Central memory CD8-positive, alpha-beta T cell (primary cell): Measurements from ENCODE around the gene STX16.

Source experiments
- ATAC-seq: fragments of 150-1000 bp; cut with Tn5 transposase; replicated peaks from 2 replicates; pipeline ENCODE4 v1.10.0; 2022; ENCODE audit warnings: mild to moderate bottlenecking, moderate FRiP score, moderate number of reproducible peaks; ENCODE audit not compliant: poor library complexity, severe bottlenecking; ENCODE audit errors: extremely low read depth
- DNase-seq, 2 donors: peaks; one replicate each; pipeline ENCODE4 v3.0.0; 2021; ENCODE audit warnings: low spot score in 2 of 2
- H3K27ac Mint-ChIP-seq: one replicate; pipeline ENCODE4 v1.8.0; 2022; ENCODE audit warnings: low read depth, mild to moderate bottlenecking, moderate library complexity, mixed read lengths
- H3K27me3 Mint-ChIP-seq: one replicate; pipeline ENCODE4 v1.8.0; 2022; ENCODE audit warnings: mixed read lengths
- H3K36me3 Mint-ChIP-seq: one replicate; pipeline ENCODE4 v1.8.0; 2022; ENCODE audit warnings: mild to moderate bottlenecking, moderate library complexity, mixed read lengths; ENCODE audit not compliant: insufficient read depth
- H3K4me1 Mint-ChIP-seq: one replicate; pipeline ENCODE4 v1.8.0; 2022; ENCODE audit warnings: mixed read lengths
- H3K4me3 Mint-ChIP-seq: one replicate; pipeline ENCODE4 v1.8.0; 2022; ENCODE audit warnings: mild to moderate bottlenecking, moderate library complexity, mixed read lengths
- H3K9me3 Mint-ChIP-seq: one replicate; pipeline ENCODE4 v1.8.0; 2022; ENCODE audit warnings: mixed read lengths

The STX16 gene

DNA sequence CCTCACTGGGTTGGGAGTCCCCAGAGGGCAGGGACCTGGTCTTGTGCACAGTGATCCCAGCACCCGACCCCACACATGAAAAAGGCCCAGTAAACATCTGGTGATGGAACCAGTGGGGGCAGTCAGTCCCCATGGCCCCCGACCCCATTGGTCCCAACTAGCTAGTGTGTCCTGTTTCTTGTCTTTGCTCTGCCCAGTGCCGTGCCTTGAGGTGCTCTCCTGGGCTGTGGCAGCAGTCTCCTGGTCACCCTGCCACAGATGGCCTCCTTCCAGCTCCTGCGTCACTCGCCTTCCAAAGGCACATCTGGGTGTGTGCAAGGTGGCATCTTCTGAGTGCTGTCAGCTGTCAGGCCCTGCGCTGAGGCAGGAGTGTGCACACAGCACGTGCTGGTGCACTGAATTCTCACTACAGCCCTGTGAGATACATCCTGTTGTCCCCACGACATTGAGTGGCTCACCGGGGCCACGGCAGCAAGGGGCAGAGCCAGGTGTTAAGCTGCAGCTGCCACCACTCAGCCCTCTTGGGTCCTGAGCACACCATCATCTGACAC, 45.4 kb downstream of the STX16 start:
- H3K9me3 Mint-ChIP-seq, result no peaks in the 10 kb centered on the region
- ATAC-seq (no peak), DNase-seq (no peak)
- no peak overlapping the region for H3K4me3 Mint-ChIP-seq
- no peak overlapping the region for H3K27ac Mint-ChIP-seq
- no peaks in the 10 kb centered on the region for H3K27me3 Mint-ChIP-seq
- H3K36me3 Mint-ChIP-seq, result peaks cover 11% of the 10 kb centered on the region
- peaks cover 8% of the 10 kb centered on the region for H3K4me1 Mint-ChIP-seq

DNA sequence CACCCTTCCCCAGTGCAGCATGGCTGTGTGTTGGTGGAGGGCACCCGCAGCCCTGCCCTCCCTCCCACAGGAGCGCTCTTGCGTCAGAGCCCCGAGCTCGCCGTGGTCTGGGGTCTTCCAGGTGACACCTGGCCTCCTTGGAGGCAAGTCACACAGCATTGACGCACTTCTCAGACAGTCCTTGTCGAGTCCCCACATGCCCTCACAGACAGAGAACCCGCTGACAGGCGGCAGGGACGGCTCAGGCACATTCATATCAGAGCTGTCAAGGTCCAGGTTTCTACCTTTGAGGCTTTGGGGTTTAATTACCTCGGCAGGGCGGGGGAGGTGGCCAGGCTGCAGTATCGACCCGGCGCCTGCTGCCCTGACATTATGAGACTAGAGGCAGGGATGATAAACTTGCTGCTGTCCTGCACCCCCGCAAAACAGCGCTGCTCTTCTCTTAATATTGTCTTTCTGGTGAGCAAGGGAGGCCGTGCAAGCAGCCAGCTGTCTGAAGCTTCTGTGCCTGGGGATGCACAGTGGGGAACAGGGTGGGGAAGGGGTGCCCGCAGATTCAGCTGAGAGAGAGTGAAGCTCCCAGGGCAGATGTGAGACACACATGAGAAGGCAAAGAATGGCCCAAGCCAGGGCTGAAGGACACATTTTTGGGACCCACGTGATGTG, 46.3 kb downstream of the STX16 start:
- no peak for ATAC-seq
- H3K36me3 Mint-ChIP-seq, result peaks cover 12% of the 10 kb centered on the region
- H3K4me3 Mint-ChIP-seq, result no peak overlapping the region
- peaks cover 8% of the 10 kb centered on the region for H3K4me1 Mint-ChIP-seq
- DNase-seq, result no peak
- no peaks in the 10 kb centered on the region for H3K27me3 Mint-ChIP-seq
- no peak overlapping the region for H3K27ac Mint-ChIP-seq
- no peaks in the 10 kb centered on the region for H3K9me3 Mint-ChIP-seq

DNA sequence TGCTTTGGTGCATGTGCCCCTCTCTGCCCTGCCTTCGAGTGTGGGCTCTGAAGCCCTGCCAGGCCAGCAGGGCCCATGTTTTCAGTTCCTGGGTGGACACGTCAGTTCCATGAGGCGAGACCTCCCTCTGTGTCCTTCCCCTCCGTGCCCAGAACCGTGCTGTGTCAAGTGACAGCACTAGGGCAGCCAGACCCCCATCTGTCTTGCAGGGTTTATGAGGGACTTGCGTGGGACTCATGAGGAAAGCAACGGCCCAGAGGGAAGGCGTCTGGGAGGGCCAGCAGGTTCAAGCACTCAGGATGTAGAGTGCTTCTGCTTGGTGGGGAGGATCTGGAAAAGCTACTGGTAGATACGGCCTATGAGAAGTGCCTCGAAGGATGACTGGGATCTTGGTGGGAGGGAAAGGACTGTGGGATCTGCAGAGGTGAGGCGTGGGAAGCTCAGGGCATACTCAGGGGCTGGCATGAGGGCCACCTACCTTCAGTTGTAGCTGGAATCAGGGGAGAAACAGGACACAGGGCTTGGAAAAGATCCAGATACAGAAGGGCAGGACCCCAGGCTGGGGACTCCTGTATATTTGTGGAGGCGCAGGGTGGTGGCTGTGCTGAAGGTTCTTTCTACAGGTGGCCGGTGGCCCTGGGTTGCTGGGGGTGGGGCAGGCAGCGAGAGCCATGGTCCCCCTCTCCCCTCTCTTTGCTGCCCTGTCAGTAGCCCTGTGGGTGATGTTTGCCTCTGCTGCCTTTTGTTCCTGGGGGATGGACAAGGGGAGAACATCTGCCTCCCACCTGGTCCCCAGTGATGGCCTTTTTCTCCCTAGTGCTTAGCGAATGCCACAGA, 47.0 kb downstream of the STX16 start:
- H3K4me3 Mint-ChIP-seq, result no peak overlapping the region
- no peak for DNase-seq
- no peak overlapping the region for H3K27ac Mint-ChIP-seq
- H3K36me3 Mint-ChIP-seq, result peaks cover 14% of the 10 kb centered on the region
- ATAC-seq, result no peak
- H3K4me1 Mint-ChIP-seq, result peaks cover 8% of the 10 kb centered on the region
- no peaks in the 10 kb centered on the region for H3K27me3 Mint-ChIP-seq
- no peaks in the 10 kb centered on the region for H3K9me3 Mint-ChIP-seq

DNA sequence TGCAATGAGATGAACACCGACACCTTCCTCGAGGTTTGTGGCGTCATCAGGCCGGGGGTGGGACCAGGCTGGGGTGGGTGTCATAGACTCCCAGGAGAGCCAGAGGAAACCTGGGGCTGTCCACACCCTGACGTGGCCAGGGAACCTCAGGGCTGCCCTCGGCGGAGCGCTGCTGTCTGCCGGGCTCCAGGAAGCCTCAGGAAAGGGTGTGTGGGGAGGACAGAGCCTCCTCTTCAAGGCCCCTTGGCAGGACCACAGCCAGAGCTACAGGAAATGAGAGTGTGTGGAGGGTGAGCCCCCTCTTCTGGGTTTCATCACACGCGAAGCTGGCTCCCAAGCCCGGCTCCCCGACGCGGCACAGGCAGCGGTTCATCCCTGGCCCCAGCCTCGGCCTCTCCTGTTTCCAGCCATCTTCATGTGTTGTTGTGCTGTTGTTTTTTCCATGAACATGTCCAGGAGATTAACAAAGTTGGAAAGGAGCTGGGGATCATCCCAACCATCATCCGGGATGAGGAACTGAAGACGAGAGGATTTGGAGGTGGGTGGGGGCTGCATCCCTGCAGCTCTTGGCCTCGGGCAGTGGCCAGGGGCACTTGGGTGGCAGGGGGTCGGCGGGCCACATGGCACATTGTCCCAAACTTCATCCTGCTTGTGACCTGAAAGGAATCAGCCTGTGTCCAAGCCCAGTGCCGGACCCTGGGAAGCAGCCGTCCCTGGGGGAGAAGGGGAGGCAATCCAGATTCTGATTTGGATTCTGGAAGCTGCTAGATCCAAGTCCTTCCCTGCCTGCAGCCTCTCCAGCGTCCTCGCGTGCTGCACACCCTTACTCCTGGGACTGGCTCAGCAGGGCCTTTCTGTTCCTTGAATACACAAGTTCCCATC, 47.9 kb downstream of the STX16 start:
- Mint-ChIP-seq H3K27me3 (no peaks in the 10 kb centered on the region), H3K4me3 (no peak overlapping the region), H3K36me3 (peaks cover 16% of the 10 kb centered on the region), H3K9me3 (no peaks in the 10 kb centered on the region), H3K27ac (no peak overlapping the region), H3K4me1 (peaks cover 8% of the 10 kb centered on the region)
- DNase-seq (no peak), ATAC-seq (no peak)

DNA sequence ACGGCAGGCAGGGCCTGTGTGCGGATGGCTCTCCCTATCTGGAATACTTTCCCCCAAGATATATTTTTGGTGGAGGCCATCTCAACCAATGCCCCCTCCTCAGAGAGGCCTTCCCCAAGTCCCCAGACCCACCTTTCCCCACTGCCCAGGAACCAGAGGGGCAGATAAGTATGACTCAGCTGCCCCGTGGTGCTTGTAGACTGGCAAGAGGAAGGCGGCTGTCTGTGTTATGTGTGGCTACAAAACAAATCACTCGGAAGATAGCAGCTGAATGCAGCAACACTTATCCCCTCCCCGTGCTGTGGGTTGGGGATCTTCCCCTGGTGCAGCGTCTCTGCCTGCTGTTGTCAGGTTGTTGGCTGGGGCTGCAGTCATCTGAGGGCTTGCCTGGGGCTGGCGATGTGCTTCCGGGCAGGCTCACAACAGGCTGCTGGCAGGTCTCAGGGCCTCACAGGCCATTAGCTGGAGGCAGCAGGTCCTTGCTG, 48.6 kb downstream of the STX16 start:
- peak overlapping the region; percentile 57 for H3K27ac Mint-ChIP-seq
- no peak overlapping the region for H3K4me3 Mint-ChIP-seq
- no peaks in the 10 kb centered on the region for H3K27me3 Mint-ChIP-seq
- peaks cover 15% of the 10 kb centered on the region for H3K36me3 Mint-ChIP-seq
- H3K4me1 Mint-ChIP-seq, result peaks cover 8% of the 10 kb centered on the region
- DNase-seq, result no peak
- ATAC-seq, result no peak
- no peaks in the 10 kb centered on the region for H3K9me3 Mint-ChIP-seq

DNA sequence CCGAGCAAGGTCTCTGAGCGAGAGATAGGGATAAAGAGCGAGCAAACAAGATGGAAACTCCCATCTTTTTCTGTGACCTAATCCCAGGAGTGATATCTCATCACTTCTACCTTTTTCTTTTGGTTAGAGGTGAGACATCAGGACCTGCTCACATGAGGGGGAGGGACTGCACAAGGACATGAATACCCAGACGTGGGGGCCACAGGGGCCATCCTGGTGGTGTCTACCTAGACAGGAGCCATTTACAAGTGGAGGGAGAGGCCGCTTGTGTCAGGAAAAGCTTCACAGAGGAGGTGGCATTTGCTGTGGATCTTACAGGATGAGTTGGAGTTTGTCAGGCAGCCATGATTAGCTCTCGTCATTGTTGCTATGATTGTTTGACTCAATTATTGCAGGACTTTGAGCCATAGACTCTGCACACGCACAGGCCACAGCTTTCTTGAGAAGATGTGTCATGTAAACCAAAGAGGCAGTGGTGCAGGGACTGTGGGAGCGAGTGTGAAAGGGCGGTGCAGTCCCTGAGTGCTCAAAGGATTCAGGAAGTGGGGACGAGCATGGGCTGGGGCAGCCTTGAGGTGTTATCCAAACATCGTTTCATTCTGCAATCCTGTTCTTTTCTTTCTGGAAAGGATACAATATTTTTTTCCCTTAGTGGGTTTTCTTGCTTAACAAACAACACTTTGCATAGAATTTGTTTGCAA, 49.2 kb downstream of the STX16 start:
- H3K4me1 Mint-ChIP-seq, result peaks cover 8% of the 10 kb centered on the region
- H3K4me3 Mint-ChIP-seq, result no peak overlapping the region
- peaks cover 18% of the 10 kb centered on the region for H3K36me3 Mint-ChIP-seq
- H3K27me3 Mint-ChIP-seq, result no peaks in the 10 kb centered on the region
- peak overlapping the region; percentile 57 for H3K27ac Mint-ChIP-seq
- DNase-seq (no peak), ATAC-seq (no peak)
- no peaks in the 10 kb centered on the region for H3K9me3 Mint-ChIP-seq

DNA sequence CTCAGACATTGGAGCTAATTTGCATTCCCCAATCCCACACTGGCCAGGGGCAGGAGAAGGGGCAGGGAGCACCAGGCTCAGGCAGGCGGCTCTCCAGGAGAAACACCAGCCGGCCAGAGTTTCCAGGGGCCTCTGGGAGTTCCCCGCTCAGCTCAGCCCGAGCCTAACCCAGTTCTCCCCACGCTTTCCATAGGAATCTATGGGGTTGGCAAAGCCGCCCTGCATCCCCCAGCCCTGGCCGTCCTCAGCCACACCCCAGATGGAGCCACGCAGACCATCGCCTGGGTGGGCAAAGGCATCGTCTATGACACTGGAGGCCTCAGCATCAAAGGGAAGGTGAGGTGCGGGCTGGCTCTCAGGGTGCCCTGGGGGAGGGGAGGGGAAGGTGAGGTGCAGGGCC, 49.7 kb downstream of the STX16 start:
- no peak for ATAC-seq
- Mint-ChIP-seq H3K4me3 (no peak overlapping the region), H3K27ac (no peak overlapping the region), H3K4me1 (peaks cover 8% of the 10 kb centered on the region), H3K9me3 (no peaks in the 10 kb centered on the region), H3K36me3 (peaks cover 21% of the 10 kb centered on the region), H3K27me3 (no peaks in the 10 kb centered on the region)
- no peak for DNase-seq

DNA sequence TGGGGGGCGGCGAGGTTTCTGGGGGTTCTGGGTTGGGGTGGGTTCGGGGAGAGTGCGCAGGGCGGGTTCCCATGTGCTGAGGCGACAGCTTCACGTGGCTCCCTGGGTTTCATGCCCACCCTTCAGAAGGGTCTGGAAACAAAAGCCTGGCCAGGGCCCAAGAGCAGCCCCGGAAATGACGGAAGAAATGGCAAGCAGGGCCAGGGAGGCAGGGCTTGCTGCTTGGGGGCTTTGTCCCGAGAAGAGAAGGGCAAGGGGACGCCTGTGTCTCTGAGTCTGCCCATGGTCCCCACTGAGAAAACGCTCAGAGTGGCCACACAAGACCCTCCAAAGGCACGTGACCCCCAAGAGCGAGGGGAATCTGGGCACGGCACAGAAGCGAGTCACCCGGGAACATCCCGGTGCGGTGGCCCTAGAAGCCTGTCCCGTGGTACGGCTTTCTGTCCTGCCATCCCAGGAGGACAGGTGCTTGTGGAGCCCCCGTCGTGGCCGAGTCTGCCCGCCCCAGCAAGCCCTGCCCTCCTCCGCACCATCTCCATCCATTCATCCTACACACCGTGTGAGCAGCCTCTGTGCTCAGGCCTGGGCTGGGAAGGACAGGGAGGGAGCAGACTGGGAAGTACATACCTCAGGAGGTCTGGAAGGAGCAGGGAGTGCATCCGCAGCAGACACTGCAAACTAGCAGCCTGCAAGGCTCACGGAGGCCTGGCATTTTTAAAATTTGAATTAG, 50.5 kb downstream of the STX16 start:
- Mint-ChIP-seq H3K4me1 (peaks cover 8% of the 10 kb centered on the region), H3K36me3 (peaks cover 21% of the 10 kb centered on the region), H3K9me3 (no peaks in the 10 kb centered on the region), H3K4me3 (no peak overlapping the region), H3K27ac (no peak overlapping the region), H3K27me3 (no peaks in the 10 kb centered on the region)
- DNase-seq (no peak), ATAC-seq (no peak)

DNA sequence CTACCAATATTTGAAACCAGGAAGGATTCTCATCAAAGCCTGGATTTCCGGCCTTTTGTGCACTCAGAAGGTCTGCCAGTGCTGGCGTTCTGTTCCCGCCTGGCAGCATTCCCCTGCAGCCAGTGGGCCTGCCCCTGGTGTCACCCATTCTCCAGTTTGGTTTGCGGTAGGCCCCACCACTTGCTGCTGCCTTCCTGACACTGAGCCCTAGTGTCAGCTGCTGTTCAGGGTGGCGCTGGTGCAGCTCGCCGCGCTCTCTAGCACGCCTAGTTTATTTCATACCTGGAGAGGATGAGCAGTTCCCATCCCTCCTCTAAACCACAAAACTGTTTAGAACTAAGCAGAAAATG, 51.1 kb downstream of the STX16 start:
- H3K4me1 Mint-ChIP-seq, result peaks cover 8% of the 10 kb centered on the region
- no peak overlapping the region for H3K27ac Mint-ChIP-seq
- peaks cover 21% of the 10 kb centered on the region for H3K36me3 Mint-ChIP-seq
- no peaks in the 10 kb centered on the region for H3K27me3 Mint-ChIP-seq
- no peak for DNase-seq
- ATAC-seq, result no peak
- H3K4me3 Mint-ChIP-seq, result no peak overlapping the region
- no peaks in the 10 kb centered on the region for H3K9me3 Mint-ChIP-seq

DNA sequence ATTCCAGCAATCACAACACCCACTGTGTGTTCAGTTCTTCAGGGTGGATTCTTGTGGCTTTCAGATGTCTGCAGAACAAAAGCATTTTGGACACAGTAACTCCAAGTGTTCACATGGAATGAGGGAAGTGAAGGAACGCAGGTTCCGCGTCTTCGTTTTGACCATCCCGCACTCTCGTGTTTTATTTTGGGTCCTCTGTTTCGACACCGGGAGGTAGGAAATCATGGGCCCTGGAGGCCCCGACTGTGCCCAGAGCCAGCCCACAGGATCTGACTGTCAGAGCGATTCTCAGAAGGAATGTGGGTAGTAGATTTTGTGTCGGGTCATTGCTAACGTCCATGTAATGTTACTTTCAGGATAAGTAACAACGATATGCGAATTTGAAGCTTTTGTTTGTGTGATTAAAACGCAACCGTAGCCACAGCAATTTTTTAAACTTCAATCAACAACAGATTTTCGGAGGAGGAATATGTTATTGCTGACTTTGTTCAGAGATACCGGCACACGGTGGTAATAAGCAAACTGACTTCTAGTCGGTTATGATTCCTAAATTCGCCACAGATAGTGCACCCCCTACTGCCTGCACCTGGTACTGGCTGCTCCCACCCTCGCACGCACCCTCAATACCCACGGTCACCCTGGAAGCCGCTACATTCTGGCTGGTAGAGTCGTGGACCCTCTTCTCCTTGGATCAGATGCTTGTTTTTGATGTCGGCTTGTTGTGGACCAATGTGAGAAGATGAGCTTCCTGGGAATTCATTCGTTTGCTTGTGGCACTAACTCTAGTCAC, 52.0 kb downstream of the STX16 start:
- no peaks in the 10 kb centered on the region for H3K27me3 Mint-ChIP-seq
- ATAC-seq, result no peak

DNA sequence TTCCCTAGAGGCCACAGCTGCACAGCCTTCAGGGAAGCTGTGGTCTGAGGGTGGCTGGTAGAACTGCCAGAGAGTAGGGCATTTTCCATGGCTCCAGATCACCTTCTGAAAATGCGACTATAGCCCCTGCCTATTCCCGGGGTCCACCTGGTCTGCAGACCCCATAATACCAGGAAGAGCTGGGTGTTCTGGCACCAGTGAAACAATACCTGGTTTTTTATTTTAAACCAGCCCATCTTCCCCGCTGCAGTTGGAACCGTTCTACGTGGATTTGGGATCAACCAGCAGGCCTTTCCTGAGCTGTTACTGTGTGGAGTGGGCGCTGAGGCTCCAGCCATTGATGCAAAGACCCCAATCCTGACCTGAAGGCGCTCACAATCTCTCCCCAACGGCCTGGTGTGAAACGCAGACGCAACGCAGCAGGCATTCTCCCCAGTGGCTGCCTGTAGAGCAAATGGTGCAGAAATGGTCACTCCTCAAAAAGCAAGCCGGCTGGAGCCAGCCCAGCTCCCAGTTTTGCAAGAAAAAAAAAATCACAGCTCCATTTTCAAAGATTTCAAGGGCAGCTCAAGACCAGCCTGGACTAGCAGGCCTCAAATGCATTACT, 52.8 kb downstream of the STX16 start:
- Mint-ChIP-seq H3K4me3 (no peak overlapping the region), H3K9me3 (no peaks in the 10 kb centered on the region), H3K4me1 (peaks cover 8% of the 10 kb centered on the region), H3K27me3 (no peaks in the 10 kb centered on the region), H3K27ac (no peak overlapping the region), H3K36me3 (peaks cover 19% of the 10 kb centered on the region)
- no peak for ATAC-seq
- DNase-seq, result no peak

More for the DNA sequence above, 52.0 kb downstream of the STX16 start:
- H3K4me3 Mint-ChIP-seq, result no peak overlapping the region
- no peak overlapping the region for H3K27ac Mint-ChIP-seq
- no peak for DNase-seq
- H3K36me3 Mint-ChIP-seq, result peaks cover 19% of the 10 kb centered on the region
- peaks cover 8% of the 10 kb centered on the region for H3K4me1 Mint-ChIP-seq
- no peaks in the 10 kb centered on the region for H3K9me3 Mint-ChIP-seq
